GM21528 (cell line): ENCODE measurements around the gene MBD5.

Experiments used
- ATAC-seq: cut with Tn5 transposase; IDR thresholded peaks from one replicate; pipeline ENCODE4 v1.9.1; 2021; ENCODE audit warnings: mild to moderate bottlenecking, moderate library complexity; ENCODE audit not compliant: unreplicated experiment, low FRiP score

Gene MBD5

GRCh38 chr2:148207111-148207510 lies 186.2 kb downstream of the MBD5 start:
- no peak for ATAC-seq

- ATAC-seq, result no peak
These were observed 188.7 kb downstream of the MBD5 start for GRCh38 chr2:148209603-148210002.

- no peak for ATAC-seq
These were observed 197.6 kb downstream of the MBD5 start for GRCh38 chr2:148218326-148219075.

- ATAC-seq, result no peak
These were observed 200.3 kb downstream of the MBD5 start for GRCh38 chr2:148221166-148221565.

- no peak for ATAC-seq
These were observed 201.0 kb downstream of the MBD5 start for GRCh38 chr2:148221926-148222325.

GRCh38 chr2:148231858-148232257 lies 211.0 kb downstream of the MBD5 start:
- no peak for ATAC-seq

GRCh38 chr2:148234143-148234542 lies 213.3 kb downstream of the MBD5 start:
- ATAC-seq, result no peak

GRCh38 chr2:148237911-148238310 lies 217.0 kb downstream of the MBD5 start:
- no peak for ATAC-seq

GRCh38 chr2:148238561-148238960 lies 217.7 kb downstream of the MBD5 start:
- ATAC-seq, result no peak

GRCh38 chr2:148240838-148241237 lies 219.9 kb downstream of the MBD5 start:
- no peak for ATAC-seq

GRCh38 chr2:148244593-148245292 lies 223.9 kb downstream of the MBD5 start:
- no peak for ATAC-seq

GRCh38 chr2:148251993-148252392 lies 231.1 kb downstream of the MBD5 start:
- ATAC-seq, result no peak

- no peak for ATAC-seq
These were observed 231.8 kb downstream of the MBD5 start for GRCh38 chr2:148252646-148253045.

GRCh38 chr2:148253685-148254084 lies 232.8 kb downstream of the MBD5 start:
- ATAC-seq, result no peak

- ATAC-seq, result no peak
These were observed 235.0 kb downstream of the MBD5 start for GRCh38 chr2:148255929-148256328.

GRCh38 chr2:148257276-148257675 lies 236.4 kb downstream of the MBD5 start:
- no peak for ATAC-seq

GRCh38 chr2:148258124-148258523 lies 237.2 kb downstream of the MBD5 start:
- ATAC-seq, result no peak

GRCh38 chr2:148259674-148260073 lies 238.8 kb downstream of the MBD5 start:
- no peak for ATAC-seq

GRCh38 chr2:148263890-148264289 lies 243.0 kb downstream of the MBD5 start:
- no peak for ATAC-seq

- no peak for ATAC-seq
These were observed 252.3 kb downstream of the MBD5 start for GRCh38 chr2:148273158-148273691.

GRCh38 chr2:148279216-148279615 lies 258.3 kb downstream of the MBD5 start:
- no peak for ATAC-seq

GRCh38 chr2:148282201-148282600 lies 261.3 kb downstream of the MBD5 start:
- no peak for ATAC-seq
